SK-N-SH (cell line): ENCODE data around the gene DIPK1C.

Source experiments
- ELF1 ChIP-seq: IDR thresholded peaks from 2 replicates; pipeline ENCODE4 v1.4.0; 2012
- EP300 ChIP-seq, 2 experiments: IDR thresholded peaks; 2 replicates each; pipeline versions ENCODE4 v1.4.0 to v1.6.1; 2012; ENCODE audit warnings: borderline replicate concordance in 1 of 2, low read depth in 1 of 2, low read length in 1 of 2
- EZH2phosphoT487 ChIP-seq: fragments of 200-600 bp; sonication (generic); IDR thresholded peaks from 2 replicates; pipeline ENCODE4 v1.6.1; 2017; ENCODE audit warnings: low read depth, mixed run types, mild to moderate bottlenecking, antibody characterized with exemption, moderate library complexity, borderline replicate concordance
- MEF2A ChIP-seq: IDR thresholded peaks from 2 replicates; pipeline ENCODE4 v1.4.0; 2012; ENCODE audit warnings: low read depth, borderline replicate concordance
- POLR2AphosphoS5 ChIP-seq: IDR thresholded peaks from 2 replicates; pipeline ENCODE4 v1.6.1; 2012; ENCODE audit warnings: low read depth, low read length
- RAD21 ChIP-seq: IDR thresholded peaks from 2 replicates; pipeline ENCODE4 v1.6.1; 2012; ENCODE audit warnings: mild to moderate bottlenecking, low read length
- TF ChIP-seq, protein P1 (sequence below): IDR thresholded peaks from 2 replicates; pipeline ENCODE4; 2012
- TF ChIP-seq, protein P2 (sequence below): fragments of 200-600 bp; sonication (generic); IDR thresholded peaks from 2 replicates; pipeline ENCODE4 v1.6.1; 2017; ENCODE audit warnings: antibody characterized with exemption, mild to moderate bottlenecking, moderate library complexity
- TF ChIP-seq, protein P3 (sequence below): IDR thresholded peaks from 2 replicates; pipeline ENCODE4 v1.6.1; 2012; ENCODE audit warnings: mild to moderate bottlenecking, low read depth, low read length, moderate library complexity

DNA sequence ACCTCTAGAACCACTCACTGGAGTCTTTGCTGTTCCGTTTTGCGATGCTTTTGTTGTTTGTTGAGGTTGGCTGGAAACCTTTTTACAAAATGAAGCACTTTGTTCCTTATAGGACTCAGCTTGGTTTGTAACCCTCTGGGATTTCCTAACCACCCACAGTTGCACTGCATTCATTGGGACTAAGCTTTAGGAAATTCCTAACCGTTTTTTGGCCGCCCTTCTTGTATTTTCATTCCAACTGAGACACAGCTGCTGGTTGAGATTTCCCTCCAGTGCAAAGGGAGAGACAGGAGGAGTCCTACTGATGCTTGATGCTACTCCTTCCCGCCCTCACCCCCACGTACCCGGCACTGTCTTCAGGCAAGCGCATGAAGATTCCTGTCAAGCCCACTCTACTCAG lies 6.1 kb upstream of the DIPK1C start:
- TF ChIP-seq RAD21 (no peak), ELF1 (no peak), MEF2A (no peak), POLR2AphosphoS5 (no peak), EP300 (IDR thresholded peaks at IDR 0.05; ENCODE audit: borderline replicate concordance in 1 of 2, low read depth in 1 of 2, low read length in 1 of 2) (no peak), EZH2phosphoT487 (no peak)
- TF ChIP-seq, protein P1, sequence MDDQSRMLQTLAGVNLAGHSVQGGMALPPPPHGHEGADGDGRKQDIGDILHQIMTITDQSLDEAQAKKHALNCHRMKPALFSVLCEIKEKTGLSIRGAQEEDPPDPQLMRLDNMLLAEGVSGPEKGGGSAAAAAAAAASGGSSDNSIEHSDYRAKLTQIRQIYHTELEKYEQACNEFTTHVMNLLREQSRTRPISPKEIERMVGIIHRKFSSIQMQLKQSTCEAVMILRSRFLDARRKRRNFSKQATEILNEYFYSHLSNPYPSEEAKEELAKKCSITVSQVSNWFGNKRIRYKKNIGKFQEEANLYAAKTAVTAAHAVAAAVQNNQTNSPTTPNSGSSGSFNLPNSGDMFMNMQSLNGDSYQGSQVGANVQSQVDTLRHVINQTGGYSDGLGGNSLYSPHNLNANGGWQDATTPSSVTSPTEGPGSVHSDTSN = no peak
- TF ChIP-seq, protein P2, sequence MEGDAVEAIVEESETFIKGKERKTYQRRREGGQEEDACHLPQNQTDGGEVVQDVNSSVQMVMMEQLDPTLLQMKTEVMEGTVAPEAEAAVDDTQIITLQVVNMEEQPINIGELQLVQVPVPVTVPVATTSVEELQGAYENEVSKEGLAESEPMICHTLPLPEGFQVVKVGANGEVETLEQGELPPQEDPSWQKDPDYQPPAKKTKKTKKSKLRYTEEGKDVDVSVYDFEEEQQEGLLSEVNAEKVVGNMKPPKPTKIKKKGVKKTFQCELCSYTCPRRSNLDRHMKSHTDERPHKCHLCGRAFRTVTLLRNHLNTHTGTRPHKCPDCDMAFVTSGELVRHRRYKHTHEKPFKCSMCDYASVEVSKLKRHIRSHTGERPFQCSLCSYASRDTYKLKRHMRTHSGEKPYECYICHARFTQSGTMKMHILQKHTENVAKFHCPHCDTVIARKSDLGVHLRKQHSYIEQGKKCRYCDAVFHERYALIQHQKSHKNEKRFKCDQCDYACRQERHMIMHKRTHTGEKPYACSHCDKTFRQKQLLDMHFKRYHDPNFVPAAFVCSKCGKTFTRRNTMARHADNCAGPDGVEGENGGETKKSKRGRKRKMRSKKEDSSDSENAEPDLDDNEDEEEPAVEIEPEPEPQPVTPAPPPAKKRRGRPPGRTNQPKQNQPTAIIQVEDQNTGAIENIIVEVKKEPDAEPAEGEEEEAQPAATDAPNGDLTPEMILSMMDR = no peak
- TF ChIP-seq, protein P3, sequence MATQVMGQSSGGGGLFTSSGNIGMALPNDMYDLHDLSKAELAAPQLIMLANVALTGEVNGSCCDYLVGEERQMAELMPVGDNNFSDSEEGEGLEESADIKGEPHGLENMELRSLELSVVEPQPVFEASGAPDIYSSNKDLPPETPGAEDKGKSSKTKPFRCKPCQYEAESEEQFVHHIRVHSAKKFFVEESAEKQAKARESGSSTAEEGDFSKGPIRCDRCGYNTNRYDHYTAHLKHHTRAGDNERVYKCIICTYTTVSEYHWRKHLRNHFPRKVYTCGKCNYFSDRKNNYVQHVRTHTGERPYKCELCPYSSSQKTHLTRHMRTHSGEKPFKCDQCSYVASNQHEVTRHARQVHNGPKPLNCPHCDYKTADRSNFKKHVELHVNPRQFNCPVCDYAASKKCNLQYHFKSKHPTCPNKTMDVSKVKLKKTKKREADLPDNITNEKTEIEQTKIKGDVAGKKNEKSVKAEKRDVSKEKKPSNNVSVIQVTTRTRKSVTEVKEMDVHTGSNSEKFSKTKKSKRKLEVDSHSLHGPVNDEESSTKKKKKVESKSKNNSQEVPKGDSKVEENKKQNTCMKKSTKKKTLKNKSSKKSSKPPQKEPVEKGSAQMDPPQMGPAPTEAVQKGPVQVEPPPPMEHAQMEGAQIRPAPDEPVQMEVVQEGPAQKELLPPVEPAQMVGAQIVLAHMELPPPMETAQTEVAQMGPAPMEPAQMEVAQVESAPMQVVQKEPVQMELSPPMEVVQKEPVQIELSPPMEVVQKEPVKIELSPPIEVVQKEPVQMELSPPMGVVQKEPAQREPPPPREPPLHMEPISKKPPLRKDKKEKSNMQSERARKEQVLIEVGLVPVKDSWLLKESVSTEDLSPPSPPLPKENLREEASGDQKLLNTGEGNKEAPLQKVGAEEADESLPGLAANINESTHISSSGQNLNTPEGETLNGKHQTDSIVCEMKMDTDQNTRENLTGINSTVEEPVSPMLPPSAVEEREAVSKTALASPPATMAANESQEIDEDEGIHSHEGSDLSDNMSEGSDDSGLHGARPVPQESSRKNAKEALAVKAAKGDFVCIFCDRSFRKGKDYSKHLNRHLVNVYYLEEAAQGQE = no peak
